DMS 273 treated with DMSO at 0.1 percent for 48 hours (cell line): ENCODE data around the gene HES5.

ENCODE experiments used
- DNase-seq: peaks from one replicate; lab custom pipeline; 2025; lab: John Stamatoyannopoulos, UW

HES5 gene

DNA sequence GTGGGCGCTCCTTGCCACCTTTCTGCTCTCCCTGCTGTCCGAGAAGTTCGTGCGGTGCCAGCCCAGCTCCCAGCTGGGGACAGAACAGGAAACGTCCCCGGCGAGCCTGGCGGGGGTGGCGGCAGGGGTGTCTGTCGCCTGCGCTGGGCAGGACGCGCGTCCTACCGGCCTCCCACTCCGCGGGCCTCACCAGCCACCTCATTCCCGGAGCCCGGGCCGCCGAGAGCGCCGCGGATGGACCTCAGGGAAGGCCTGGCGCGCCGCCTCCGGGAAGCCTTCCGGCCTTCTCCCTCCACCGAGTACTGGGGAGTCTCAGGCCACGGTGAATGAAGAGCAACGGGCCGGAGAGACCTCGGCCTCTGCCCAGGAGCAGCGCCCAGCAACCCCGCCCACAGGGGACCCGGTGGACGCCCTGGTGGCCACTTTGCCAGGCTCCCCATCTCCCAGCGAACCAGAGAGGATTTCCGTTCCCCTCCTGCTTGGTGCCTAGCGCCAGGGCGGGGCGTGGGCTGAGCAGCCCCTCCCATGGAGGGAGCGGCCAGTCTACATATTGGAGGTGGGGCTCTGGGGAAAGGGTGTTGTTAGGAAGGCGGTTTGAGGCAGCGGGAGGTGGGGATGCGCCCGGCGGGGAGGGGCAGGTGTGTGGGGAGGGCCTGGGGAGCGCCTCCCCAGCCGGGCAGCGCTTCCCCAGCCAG, 16.6 kb upstream of the HES5 start:
- peak; percentile 25 for DNase-seq

DNA sequence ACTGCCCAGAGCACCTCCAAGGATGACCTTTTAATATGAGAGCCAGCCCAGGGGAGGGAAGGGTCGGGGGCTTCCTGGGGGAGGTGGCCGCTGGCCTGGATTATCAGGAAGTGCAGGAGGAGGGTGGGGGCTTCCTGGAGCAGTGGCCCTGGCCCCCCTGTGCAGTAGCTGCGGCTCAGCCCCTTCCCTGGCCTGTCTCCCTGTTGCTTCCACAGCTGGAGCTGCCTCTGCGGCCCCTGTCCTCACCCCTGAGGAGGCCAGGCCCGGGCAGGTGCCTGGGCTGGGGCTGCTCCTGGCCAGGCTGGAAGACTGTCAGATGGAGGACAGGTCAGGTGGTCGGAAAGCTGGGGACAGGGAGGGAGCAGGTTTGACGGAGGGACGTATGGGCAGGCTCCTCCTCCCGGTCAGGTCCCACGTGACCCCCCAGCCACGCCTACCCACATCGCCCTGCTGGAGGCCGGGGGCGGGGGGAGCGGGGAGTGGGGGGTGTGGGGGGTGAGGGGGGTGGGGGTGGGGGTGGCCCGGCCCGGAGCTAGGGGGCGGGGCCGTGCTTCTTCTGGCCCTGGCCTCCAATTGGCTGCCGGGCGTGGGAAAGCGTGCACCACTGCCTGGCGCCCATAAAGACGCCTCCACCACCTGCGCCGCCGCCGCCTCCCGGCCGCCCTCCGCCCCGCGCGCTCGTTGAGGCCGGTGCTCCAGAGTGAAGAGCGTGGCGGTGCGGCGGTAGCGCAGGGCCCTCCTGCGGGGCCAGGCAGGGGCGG, 15.9 kb upstream of the HES5 start:
- no peak for DNase-seq

DNA sequence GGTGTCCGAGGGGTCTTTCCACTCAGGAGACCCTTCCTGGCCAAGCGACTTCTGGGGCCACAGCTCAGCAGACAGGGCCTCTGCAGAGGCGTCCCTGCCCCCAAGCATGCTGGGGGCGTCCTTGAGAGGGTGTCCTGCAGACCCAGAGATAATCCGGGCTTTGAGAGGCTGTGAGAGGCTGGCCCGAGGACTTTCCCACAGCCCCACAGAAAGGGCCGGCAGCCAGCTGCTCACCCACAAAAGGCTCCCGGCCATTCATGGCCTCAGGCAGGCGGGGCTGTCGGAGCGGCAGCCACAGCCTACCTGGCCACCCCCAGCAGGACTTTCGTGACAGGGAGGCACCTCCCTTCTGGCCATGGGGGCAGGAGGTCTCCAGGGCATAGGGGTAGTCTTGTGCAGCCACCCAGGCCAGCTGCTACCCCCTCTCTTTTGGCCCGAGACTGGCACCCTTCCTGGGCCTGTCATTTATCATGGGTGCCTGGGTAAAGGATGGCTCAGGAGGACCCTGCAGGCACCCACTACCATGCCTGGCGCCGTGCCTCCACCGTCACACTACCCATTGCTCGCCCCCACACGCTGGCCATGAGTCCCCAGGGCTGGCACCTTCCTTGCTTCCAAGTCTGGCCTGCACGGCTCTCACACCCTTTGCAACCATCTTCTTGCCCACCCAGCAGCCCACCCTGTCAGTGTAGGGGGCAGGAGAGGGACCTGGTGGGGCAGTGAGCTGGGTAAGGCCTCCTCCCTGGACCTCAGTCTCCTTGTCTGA, 15.0 kb upstream of the HES5 start:
- DNase-seq, result no peak

- no peak for DNase-seq
Observed at GRCh38 chr1:2544093-2544874, 14.2 kb upstream of the HES5 start.

- DNase-seq, result peak; percentile 36
Observed at GRCh38 chr1:2543543-2544092, 13.6 kb upstream of the HES5 start.

- DNase-seq, result no peak
Observed at GRCh38 chr1:2542246-2542915, 12.3 kb upstream of the HES5 start.

- DNase-seq, result no peak
Observed at GRCh38 chr1:2541619-2542245, 11.7 kb upstream of the HES5 start.

DNA sequence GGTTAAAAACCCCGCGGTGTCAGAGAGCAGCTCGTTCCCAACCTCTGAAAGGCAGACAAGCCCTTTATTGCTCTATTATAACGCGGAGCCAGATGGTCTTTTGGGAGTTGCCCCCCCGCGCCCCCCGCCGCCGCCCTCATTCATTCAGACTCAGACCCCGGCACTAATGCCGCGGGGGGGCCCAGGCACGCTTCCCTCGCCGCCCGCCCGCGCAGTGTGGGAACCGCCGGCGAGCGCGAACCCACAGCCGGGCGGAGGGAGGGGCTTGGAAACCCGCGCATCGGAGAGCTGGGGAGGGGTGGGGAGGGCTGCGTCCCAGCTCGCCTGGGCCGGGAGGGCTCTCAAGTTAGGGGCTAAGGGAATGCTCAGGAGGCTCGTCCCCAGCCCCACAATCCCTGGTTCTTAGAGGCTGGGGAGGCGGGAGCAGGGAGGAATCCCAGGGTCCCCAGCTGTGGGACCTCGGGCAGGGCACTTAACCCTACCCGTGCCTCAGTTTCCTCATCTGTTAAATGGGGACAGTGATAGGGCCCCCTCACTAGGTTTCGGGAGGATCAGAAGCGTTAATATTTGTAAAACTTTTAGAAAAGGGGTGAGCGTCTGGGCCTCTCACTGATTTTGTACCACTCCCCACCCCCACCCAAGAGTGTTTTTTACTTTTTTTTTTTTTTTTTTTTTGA, 10.9 kb upstream of the HES5 start:
- no peak for DNase-seq

- no peak for DNase-seq
Observed at GRCh38 chr1:2539312-2539907, 9.3 kb upstream of the HES5 start.

DNA sequence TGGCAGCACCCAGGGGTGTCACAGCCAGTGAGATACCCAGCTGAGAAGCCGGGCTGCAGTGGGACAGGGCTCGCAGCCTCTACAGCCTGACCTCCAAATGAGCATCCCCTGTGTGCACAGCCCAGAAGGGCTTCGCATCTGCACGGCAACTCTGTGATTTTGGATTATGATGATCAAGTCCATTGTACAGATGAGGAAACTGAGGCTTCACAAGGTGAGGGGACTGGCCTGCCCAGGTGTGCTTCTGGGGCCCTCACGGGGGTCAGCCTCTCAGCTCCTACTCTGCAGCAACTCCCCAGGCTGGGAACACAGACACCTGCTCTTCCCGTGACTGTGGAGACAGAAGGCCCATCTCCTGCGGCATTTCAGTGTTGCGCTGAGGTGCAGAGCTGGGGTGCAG, 8.8 kb upstream of the HES5 start:
- no peak for DNase-seq

DNA sequence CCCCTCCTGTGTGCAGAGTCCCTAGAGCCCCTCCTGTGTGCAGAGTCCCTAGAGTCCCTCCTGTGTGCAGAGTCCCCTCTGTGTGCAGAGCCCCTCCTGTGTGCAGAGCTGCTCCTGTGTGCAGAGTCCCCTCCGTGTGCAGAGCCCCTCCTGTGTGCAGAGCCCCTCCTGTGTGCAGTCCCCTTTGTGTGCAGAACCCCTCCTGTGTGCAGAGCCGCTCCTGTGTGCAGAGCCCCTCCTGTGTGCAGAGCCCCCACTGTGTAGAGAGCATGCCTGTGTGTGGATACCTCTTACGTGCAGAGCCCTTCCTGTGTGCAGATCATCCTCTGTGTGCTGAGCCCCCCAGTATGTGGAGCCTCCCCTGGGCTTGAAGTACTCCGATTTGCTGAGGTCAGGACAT, 8.3 kb upstream of the HES5 start:
- no peak for DNase-seq

DNA sequence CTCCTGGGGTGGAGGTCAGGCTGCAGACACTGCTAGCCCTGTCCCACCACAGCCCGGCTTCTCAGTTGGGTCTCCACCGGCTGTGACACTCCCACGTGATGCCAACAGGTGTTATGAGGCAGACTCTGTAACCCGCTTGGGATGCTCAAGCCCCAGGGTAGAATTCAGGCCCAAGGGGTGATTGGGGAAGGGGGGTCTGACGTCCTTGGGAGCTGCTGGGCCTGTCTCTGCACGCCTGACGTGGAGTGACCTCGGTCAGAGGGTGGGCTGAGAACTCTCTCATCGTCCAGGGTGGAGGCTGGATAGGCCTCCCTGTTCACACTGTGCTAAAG, 7.7 kb upstream of the HES5 start:
- no peak for DNase-seq

GRCh38 chr1:2535981-2536380, 5.9 kb upstream of the HES5 start:
- DNase-seq, result no peak

- no peak for DNase-seq
Observed at GRCh38 chr1:2535455-2535854, 5.4 kb upstream of the HES5 start.

DNA sequence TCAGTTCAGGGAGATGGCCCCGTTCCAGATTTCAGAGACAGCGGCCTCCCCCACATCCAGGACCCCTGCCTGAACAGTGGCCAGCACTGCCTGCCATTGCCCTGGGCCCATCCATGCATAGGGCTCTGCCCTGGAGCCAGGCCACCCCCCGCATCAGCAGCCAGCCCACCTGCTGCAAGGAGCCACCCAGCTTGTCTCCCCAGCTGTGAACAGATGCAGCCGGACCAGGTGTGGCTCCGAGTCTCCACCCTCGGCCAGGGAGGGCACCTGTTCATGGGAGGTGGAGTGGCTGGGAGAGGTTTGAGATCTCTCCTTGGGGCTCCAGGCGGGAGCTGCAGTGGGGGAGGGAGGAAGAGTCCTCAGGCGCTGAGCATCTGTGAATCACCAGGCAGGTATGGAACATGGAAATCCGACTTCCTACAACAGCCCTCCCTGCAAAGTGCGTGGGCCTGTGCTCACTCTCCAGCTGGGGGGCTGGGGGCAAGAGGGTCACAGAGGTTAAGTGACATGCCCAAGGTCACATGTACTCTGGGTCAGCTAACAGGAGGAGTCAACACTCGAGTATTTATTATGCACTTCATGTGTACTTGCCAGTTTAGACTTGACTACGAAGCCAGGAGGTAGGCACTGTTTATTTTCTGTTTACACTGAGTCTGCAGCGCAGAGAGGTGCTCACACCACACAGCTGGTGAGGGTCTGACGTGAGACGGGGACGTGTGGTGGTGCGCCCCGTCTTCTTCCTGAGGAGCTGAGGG, 4.8 kb upstream of the HES5 start:
- DNase-seq, result no peak

- DNase-seq, result no peak
Observed at GRCh38 chr1:2534315-2534686, 4.2 kb upstream of the HES5 start.

GRCh38 chr1:2533365-2533764, 3.3 kb upstream of the HES5 start:
- DNase-seq, result no peak

DNA sequence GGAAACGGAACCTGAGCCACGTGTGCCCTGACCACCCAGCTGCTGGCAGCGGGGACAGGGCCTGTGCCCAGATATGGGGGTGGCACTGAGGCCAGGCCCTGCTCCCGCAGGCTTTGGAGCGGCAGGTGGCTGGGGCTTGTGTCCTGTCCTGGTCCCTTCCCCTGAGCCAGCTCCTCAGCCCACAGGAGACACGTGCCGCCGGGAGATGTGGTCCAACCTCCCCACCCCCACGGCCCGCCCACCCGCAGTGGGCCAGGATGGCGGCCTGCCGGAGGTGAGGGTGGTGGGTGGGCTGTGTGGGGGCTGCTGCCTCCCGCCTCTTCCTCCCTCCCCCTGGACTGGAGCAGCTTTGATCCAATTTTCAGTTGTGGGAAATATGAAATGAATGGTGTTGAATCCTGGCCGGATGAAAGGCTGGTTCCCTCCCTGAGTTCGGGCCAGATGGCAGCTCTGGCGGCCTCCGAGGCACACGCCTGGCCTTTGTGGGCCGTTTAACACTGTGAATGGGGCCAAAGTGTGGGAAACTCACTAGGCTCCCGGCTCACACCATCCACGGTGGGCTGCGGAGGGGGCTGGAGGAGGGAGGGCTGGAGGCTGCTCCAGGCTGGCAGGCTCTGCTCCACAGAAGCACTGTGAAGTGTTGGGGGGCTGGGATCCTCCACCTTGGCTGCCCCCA, 2.6 kb upstream of the HES5 start:
- DNase-seq, result no peak
